Loucy (cell line): ENCODE measurements around the gene KRT35.

Experiments
- CTCF ChIP-seq: fragments of 200-600 bp; sonication (generic); conservative IDR thresholded peaks from 2 replicates; pipeline ENCODE4 v1.5.1; 2014; ENCODE audit warnings: mild to moderate bottlenecking, antibody characterized with exemption, low read length
- EZH2phosphoT487 ChIP-seq: fragments of 200-600 bp; IDR thresholded peaks from 2 replicates; pipeline ENCODE4 v1.6.1; 2018; ENCODE audit warnings: antibody characterized with exemption, mild to moderate bottlenecking, moderate library complexity, borderline replicate concordance

- no peak for TF ChIP-seq CTCF
- no peak for TF ChIP-seq EZH2phosphoT487
These were observed 3.3 kb upstream of the KRT35 start for GRCh38 chr17:41483991-41484826.
